Activated naive CD4-positive, alpha-beta T cell treated with anti-CD3 and anti-CD28 coated beads, Interleukin-2, amount 10 ng/mL, durations not matched to agents 7 days and 5 days (primary cell): ENCODE results near the gene PLCB2.

Experiments
- CTCF ChIA-PET: fragments of 350-600 bp; sonication (Branson Sonifier 250); formaldehyde crosslinking; loops from one replicate; lab custom pipeline; 2021; ENCODE audit warnings: antibody characterized with exemption; lab: Charles Lee
- DNase-seq: peaks from one replicate; pipeline ENCODE4 v3.0.0-alpha.2; 2020
- H3K27ac Mint-ChIP-seq: one replicate; pipeline ENCODE4 v1.8.0; 2021; ENCODE audit warnings: mild to moderate bottlenecking, moderate library complexity, mixed read lengths
- H3K27me3 Mint-ChIP-seq: one replicate; pipeline ENCODE4 v1.8.0; 2021; ENCODE audit warnings: mild to moderate bottlenecking, mixed read lengths
- H3K36me3 Mint-ChIP-seq: one replicate; pipeline ENCODE4 v1.8.0; 2021; ENCODE audit warnings: mixed read lengths
- H3K4me1 Mint-ChIP-seq: one replicate; pipeline ENCODE4 v1.8.0; 2021; ENCODE audit warnings: mixed read lengths
- H3K4me3 Mint-ChIP-seq: one replicate; pipeline ENCODE4 v1.8.0; 2021; ENCODE audit warnings: mild to moderate bottlenecking, moderate library complexity, mixed read lengths
- H3K9me3 Mint-ChIP-seq: one replicate; pipeline ENCODE4 v1.8.0; 2021; ENCODE audit warnings: mixed read lengths

PLCB2 gene

DNA sequence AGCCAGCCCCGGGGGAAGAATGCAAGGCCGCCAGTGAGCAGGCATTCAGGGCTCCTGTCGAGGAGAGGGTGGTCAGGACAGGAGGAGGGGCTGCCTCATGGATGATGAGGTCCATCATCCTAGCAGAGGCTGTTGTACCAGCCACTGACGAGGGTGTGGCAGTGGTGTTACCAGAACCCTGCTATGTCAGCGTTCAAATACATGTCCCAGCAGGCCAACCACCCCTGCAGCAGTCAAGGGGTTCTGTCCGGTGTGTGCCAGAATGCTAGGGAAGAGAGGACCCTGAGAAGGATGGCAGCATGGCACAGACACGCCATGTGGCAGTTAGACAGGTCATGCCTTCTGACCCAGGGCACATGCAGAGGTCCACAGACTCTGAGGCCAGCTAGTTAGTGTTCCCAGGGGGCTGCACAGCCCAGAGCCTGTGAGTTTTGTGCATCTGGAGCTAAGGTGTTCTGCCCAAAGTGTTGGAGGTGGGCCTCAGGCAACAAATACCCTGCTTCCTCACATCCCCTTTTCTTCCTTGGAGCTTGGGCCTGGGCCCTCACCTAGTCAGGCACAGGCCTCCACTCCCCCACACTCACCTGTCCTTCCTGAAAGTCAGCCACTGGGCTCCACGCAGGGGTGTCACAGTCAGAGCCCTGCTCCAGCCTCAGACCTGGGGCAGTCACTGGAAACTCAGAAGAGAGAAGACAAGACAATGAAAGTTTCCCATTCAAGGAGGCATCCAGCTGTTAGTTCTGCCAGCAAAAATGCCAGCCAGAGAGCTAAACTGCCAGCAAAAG, 61.0 kb downstream of the PLCB2 start:
- H3K4me1 Mint-ChIP-seq, result no peaks in the 10 kb centered on the region
- no peaks in the 10 kb centered on the region for H3K36me3 Mint-ChIP-seq
- peaks cover 73% of the 10 kb centered on the region for H3K27me3 Mint-ChIP-seq
- DNase-seq, result no peak
- no peak overlapping the region for H3K4me3 Mint-ChIP-seq
- CTCF ChIA-PET, result interaction anchor here (1.3 kb wide), 1 partner anchor 91 kb away, joined by 3 read pairs; no protein-coding TSS in a partner anchor
- no peak overlapping the region for H3K27ac Mint-ChIP-seq
- no peaks in the 10 kb centered on the region for H3K9me3 Mint-ChIP-seq

DNA sequence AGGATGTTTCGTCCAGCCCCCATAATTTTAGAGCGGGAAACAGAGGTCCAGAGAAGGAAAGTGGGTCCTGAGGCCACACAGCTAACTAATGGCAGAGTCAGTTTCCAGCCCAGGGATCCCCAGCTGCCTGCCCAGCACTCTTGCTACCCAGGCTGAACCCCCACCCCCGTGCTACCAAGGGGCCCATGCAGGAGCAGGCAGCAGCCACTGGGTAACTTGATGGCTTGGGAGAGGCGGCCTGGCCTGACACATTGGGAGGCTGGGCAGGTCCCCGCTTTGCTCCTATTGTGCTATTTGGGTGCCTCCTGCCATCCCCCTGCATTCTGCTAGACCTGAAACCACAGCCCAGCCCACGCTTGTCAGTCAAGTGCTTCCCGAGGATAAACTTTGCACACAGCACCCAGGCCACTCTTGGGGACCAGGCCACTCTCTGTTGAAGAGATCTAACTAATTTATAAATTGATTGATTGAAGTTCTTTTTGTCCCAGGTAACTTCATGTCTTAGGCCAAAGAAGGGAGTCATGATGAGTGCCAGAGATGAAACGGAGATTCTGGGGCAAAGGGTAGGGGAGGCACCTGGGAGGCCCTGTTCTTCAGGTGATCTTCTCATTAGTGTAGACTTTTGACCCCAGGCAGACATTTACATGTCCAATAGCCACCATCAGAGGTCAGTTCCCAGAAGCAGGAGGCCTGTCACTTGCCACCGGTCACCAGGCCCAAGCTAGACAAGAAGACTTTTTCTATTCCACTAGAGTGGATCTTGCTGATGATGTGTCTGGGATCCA, 61.9 kb downstream of the PLCB2 start:
- H3K4me1 Mint-ChIP-seq, result no peaks in the 10 kb centered on the region
- H3K4me3 Mint-ChIP-seq, result no peak overlapping the region
- no peaks in the 10 kb centered on the region for H3K36me3 Mint-ChIP-seq
- no peaks in the 10 kb centered on the region for H3K9me3 Mint-ChIP-seq
- CTCF ChIA-PET, result interaction anchor here (1.3 kb wide), 1 partner anchor 92 kb away, joined by 3 read pairs; no protein-coding TSS in a partner anchor
- peak; percentile 15 for DNase-seq
- H3K27ac Mint-ChIP-seq, result no peak overlapping the region
- peaks cover 73% of the 10 kb centered on the region for H3K27me3 Mint-ChIP-seq

GRCh38 chr15:40244961-40245523, 62.7 kb downstream of the PLCB2 start:
- no peaks in the 10 kb centered on the region for H3K9me3 Mint-ChIP-seq
- no peak for DNase-seq
- no peaks in the 10 kb centered on the region for H3K36me3 Mint-ChIP-seq
- no peak overlapping the region for H3K27ac Mint-ChIP-seq
- CTCF ChIA-PET, result no interaction called here
- H3K4me3 Mint-ChIP-seq, result no peak overlapping the region
- H3K27me3 Mint-ChIP-seq, result peaks cover 73% of the 10 kb centered on the region
- H3K4me1 Mint-ChIP-seq, result no peaks in the 10 kb centered on the region

- Mint-ChIP-seq H3K36me3 (no peaks in the 10 kb centered on the region), H3K27ac (no peak overlapping the region), H3K27me3 (peaks cover 83% of the 10 kb centered on the region), H3K9me3 (no peaks in the 10 kb centered on the region), H3K4me1 (peaks cover 10% of the 10 kb centered on the region), H3K4me3 (no peak overlapping the region)
- CTCF ChIA-PET, result interaction anchor here (1.1 to 5.2 kb wide), 2 partner anchors 30 to 31 kb away, joined by 3 to 26 read pairs; no protein-coding TSS in a partner anchor
- DNase-seq, result no peak
Measured at GRCh38 chr15:40243126-40243810, 64.5 kb downstream of the PLCB2 start.

- Mint-ChIP-seq H3K27ac (no peak overlapping the region), H3K36me3 (no peaks in the 10 kb centered on the region), H3K4me1 (peaks cover 12% of the 10 kb centered on the region), H3K27me3 (peaks cover 83% of the 10 kb centered on the region), H3K4me3 (no peak overlapping the region), H3K9me3 (no peaks in the 10 kb centered on the region)
- CTCF ChIA-PET, result interaction anchor here (1.3 to 5.2 kb wide), 2 partner anchors 32 to 68 kb away, joined by 3 to 26 read pairs; no protein-coding TSS in a partner anchor
- DNase-seq, result no peak
Measured at GRCh38 chr15:40242601-40243000, 65.1 kb downstream of the PLCB2 start.

GRCh38 chr15:40242213-40242599, 65.5 kb downstream of the PLCB2 start:
- Mint-ChIP-seq H3K4me3 (no peak overlapping the region), H3K27ac (no peak overlapping the region), H3K4me1 (peaks cover 12% of the 10 kb centered on the region), H3K9me3 (no peaks in the 10 kb centered on the region), H3K36me3 (no peaks in the 10 kb centered on the region), H3K27me3 (peaks cover 83% of the 10 kb centered on the region)
- no peak for DNase-seq
- CTCF ChIA-PET, result interaction anchor here (1.3 to 5.2 kb wide), 2 partner anchors 32 to 68 kb away, joined by 3 to 26 read pairs; no protein-coding TSS in a partner anchor

DNA sequence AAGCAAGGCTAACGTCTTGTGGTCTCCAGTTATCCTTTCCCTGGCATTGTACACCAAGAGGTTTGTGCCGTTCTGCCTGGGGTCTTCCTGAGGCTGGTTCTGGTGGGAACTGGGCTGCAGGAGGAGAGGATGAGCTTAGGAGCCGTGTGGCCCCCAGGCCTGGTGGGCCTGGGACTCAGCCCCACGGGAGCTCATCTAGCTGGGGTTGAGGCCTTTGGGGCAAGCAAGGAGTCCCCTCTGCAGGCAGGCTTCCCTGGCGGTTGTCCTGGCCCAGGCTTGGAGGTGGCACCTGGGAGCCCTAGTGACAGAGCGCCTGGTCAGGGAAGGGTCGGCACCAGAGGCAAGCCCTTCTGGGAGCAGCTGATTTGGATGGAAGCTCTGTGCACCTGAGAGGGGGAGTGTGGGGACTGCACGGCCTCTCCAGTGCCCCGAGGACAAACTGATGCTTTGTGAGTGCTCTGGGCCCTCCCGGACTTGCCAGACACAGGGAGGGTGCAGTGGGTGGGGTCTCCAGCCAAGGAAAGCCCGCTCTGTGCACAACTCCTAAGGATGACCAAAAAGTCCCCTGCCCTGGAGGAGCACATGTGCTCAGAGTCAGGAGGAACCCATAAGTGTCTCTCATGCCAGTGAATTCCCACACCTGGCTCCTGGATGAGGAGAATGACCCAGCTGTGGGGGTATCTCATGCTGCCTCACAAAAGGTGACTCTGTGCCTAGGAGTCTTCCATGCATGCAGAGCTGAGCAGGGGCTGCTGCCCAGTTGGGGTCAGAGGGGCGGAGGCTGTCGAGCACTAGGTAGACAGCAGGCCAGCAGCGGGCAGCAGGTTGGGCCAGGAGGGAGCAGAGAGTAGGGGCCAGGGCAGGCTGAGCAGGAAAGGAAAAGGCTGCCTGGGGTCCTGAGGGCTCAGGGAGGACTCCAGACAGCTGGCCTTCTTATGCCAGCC, 66.2 kb downstream of the PLCB2 start:
- peaks cover 12% of the 10 kb centered on the region for H3K4me1 Mint-ChIP-seq
- no peaks in the 10 kb centered on the region for H3K36me3 Mint-ChIP-seq
- no peak for DNase-seq
- CTCF ChIA-PET, result interaction anchor here (1.1 to 5.2 kb wide), 5 partner anchors 10 to 69 kb away, joined by 3 to 26 read pairs (median 3); no protein-coding TSS in a partner anchor
- no peaks in the 10 kb centered on the region for H3K9me3 Mint-ChIP-seq
- no peak overlapping the region for H3K27ac Mint-ChIP-seq
- H3K4me3 Mint-ChIP-seq, result no peak overlapping the region
- H3K27me3 Mint-ChIP-seq, result peaks cover 79% of the 10 kb centered on the region

DNA sequence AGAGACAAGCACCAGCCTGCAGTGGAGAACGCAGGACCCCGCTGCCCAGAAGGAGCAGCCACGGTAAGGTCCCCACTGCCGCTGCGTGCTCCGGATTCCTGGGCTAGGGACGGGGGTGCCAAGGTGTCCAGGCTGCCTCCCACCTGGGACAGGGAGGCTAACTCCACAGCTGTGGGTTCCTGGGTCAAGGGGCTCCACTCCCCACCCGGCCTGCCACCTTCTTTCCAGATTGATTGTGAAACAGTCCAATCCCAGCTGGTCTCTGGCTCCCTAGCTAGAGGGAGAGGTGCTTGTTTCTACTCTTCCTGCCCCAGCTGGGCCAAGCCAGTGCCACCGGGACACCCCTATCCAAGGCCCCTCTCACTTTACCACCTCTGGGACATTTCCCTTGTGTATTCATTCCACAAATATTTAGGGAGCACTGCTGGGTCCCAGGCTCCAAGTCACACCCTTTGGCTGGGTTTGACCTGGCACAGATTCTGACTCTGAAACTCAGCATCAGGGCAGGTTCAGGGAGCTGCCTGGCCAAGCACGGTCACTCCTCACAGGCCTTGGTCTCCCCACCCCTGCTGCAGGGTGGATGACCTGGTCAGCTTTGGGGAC, 67.0 kb downstream of the PLCB2 start:
- H3K4me1 Mint-ChIP-seq, result peaks cover 12% of the 10 kb centered on the region
- H3K27ac Mint-ChIP-seq, result no peak overlapping the region
- no peaks in the 10 kb centered on the region for H3K36me3 Mint-ChIP-seq
- no peak for DNase-seq
- H3K27me3 Mint-ChIP-seq, result peaks cover 71% of the 10 kb centered on the region
- no peak overlapping the region for H3K4me3 Mint-ChIP-seq
- CTCF ChIA-PET, result interaction anchor here (1.1 to 5.2 kb wide), 4 partner anchors 10 to 33 kb away, joined by 3 to 26 read pairs (median 4); no protein-coding TSS in a partner anchor
- no peaks in the 10 kb centered on the region for H3K9me3 Mint-ChIP-seq

- Mint-ChIP-seq H3K4me1 (peaks cover 13% of the 10 kb centered on the region), H3K27me3 (peaks cover 63% of the 10 kb centered on the region), H3K9me3 (no peaks in the 10 kb centered on the region), H3K36me3 (no peaks in the 10 kb centered on the region), H3K4me3 (no peak overlapping the region), H3K27ac (no peak overlapping the region)
- CTCF ChIA-PET, result interaction anchor here (0.6 to 5.2 kb wide), 5 partner anchors 14 to 214 kb away, joined by 3 to 26 read pairs (median 6); no protein-coding TSS in a partner anchor
- no peak for DNase-seq
Measured at GRCh38 chr15:40239693-40240618, 67.8 kb downstream of the PLCB2 start.

DNA sequence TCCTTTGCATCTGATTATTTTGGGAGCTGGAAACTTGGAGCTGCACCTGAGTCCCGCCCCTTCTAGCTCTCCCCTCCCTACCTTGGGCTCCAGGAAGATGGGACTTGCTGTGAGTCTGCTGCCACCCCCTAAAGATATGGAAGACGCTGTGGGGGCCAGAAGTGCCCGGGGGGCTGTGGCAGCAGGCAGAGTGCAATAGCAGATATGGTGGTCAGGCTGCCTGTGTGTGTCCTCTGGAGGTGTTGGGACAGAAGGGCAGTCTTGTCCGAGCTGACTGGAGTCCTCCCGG, 68.4 kb downstream of the PLCB2 start:
- H3K4me1 Mint-ChIP-seq, result peaks cover 16% of the 10 kb centered on the region
- H3K9me3 Mint-ChIP-seq, result no peaks in the 10 kb centered on the region
- no peak overlapping the region for H3K4me3 Mint-ChIP-seq
- DNase-seq, result no peak
- no peak overlapping the region for H3K27ac Mint-ChIP-seq
- no peaks in the 10 kb centered on the region for H3K36me3 Mint-ChIP-seq
- peaks cover 60% of the 10 kb centered on the region for H3K27me3 Mint-ChIP-seq
- CTCF ChIA-PET, result interaction anchor here (0.6 to 5.2 kb wide), 4 partner anchors 15 to 214 kb away, joined by 3 to 26 read pairs (median 5); no protein-coding TSS in a partner anchor

DNA sequence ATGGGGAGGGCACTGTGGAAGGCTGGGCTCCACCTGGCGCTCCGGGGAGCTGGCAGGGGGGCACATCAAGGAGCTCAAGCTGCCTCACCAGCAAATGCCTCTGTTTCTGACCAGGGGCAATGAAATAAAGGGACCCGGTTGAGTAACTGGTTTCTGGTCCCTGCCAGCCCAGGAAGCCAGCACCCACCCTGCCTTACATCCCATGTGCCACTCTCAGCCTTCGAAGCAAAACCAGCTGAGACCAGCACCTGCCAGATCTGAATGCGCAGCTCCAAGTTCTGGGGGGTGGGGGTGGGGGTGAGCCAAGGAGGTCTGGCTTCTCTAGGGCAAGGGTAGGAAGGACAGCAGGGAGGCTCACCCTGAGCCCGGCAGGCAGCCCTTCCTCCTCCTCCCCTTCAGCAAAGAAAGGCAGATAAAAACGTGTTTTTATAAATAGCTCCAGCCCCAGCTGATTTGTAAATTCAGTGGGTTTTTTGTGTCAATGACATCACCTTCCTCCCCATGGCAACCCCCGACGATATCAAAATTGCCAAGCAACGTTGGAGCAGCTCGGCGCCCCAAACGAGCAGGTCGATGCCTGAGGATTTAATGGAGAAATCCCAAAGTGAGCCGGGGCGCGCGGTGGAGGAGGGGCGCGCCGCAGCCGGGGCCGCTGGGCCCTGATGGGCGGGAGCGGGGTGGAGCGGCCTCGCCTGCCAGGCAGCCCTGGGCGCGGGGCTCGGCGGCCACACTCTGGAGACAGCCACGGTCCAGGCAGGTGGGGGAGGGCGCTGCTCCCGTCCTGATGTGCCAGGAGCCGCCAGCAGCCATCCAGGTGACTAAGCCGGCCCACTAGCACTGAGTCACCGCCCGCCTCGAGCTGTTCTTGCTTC, 69.0 kb downstream of the PLCB2 start, which contains the start of gene PAK6:
Gene PAK6, plus strand, starts transcription at position 532 of the 872 bp plus-strand sequence. CDS start 25,723 bp downstream, outside the sequence.
- H3K27ac Mint-ChIP-seq, result no peak within 1 kb of the TSS
- no peaks in the 10 kb centered on the region for H3K36me3 Mint-ChIP-seq
- H3K27me3 Mint-ChIP-seq, result peaks cover 60% of the 10 kb centered on the region
- peak; percentile 45 for DNase-seq
- no peaks in the 10 kb centered on the region for H3K9me3 Mint-ChIP-seq
- peaks cover 16% of the 10 kb centered on the region for H3K4me1 Mint-ChIP-seq
- H3K4me3 Mint-ChIP-seq, result no peak within 1 kb of the TSS
- CTCF ChIA-PET, result interaction anchor here (0.6 to 5.2 kb wide), 5 partner anchors 15 to 236 kb away, joined by 3 to 26 read pairs (median 3); no protein-coding TSS in a partner anchor
